Fibroblast of lung (primary cell): ENCODE data around the gene UBL7. TPM values are rescaled to one million over a fixed set of nuclear protein-coding genes. Genes with fewer than 3 reads are reported as not detected.

Experiments used
- DNase-seq, 2 donors: peaks; one replicate each; pipeline versions ENCODE4 v3.0.0 to v3.0.0-alpha.2; 2010; ENCODE audit warnings: low read depth in 2 of 2
- H2AFZ ChIP-seq: 2 replicates; pipeline ENCODE4 v1.5.1; 2012; ENCODE audit warnings: low read length, control low read depth, inconsistent platforms
- H3K27ac ChIP-seq: 2 replicates; pipeline ENCODE4 v1.5.1; 2011; ENCODE audit warnings: low read length, control low read depth; ENCODE audit not compliant: insufficient read depth
- H3K27me3 ChIP-seq: 2 replicates; pipeline ENCODE4 v1.5.1; 2011; ENCODE audit warnings: mild to moderate bottlenecking, low read length; ENCODE audit not compliant: control insufficient read depth, insufficient read depth
- H3K36me3 ChIP-seq: 2 replicates; pipeline ENCODE4 v1.5.1; 2011; ENCODE audit warnings: low read length; ENCODE audit not compliant: control insufficient read depth, insufficient read depth
- H3K4me1 ChIP-seq: 2 replicates; pipeline ENCODE4 v1.5.1; 2011; ENCODE audit warnings: low read length; ENCODE audit not compliant: control insufficient read depth, insufficient read depth; ENCODE audit errors: extremely low read depth
- H3K4me2 ChIP-seq: 2 replicates; pipeline ENCODE4 v1.5.1; 2011; ENCODE audit warnings: low read length, control low read depth; ENCODE audit not compliant: insufficient read depth; ENCODE audit errors: extremely low read depth
- H3K4me3 ChIP-seq, 4 experiments: fragments of 200-600 bp in 1 of 4; sonication (generic) in 1 of 4; replicated peaks in 1 of 4; 2 replicates each; pipeline ENCODE4 v1.5.1; 2011 to 2016; ENCODE audit warnings: low read length in 4 of 4, low read depth in 3 of 4, mild to moderate bottlenecking in 3 of 4, control low read depth in 2 of 4, inconsistent platforms in 1 of 4, mixed read lengths in 1 of 4; ENCODE audit not compliant: insufficient read depth in 1 of 4; ENCODE audit errors: control extremely low read depth in 1 of 4
- H3K79me2 ChIP-seq: 2 replicates; pipeline ENCODE4 v1.5.1; 2012; ENCODE audit warnings: mild to moderate bottlenecking, low read length, inconsistent platforms; ENCODE audit not compliant: control insufficient read depth, insufficient read depth
- H3K9ac ChIP-seq: 2 replicates; pipeline ENCODE4 v1.5.1; 2011; ENCODE audit warnings: mild to moderate bottlenecking, low read length, control low read depth; ENCODE audit not compliant: insufficient read depth
- H3K9me3 ChIP-seq: 2 replicates; pipeline ENCODE4 v1.5.1; 2012; ENCODE audit warnings: low read depth, low read length; ENCODE audit not compliant: control insufficient read depth, insufficient read depth
- H4K20me1 ChIP-seq: 2 replicates; pipeline ENCODE4 v1.5.1; 2011; ENCODE audit warnings: low read length; ENCODE audit not compliant: control insufficient read depth, insufficient read depth; ENCODE audit errors: extremely low read depth
- EZH2 ChIP-seq: IDR thresholded peaks from 2 replicates; pipeline ENCODE4 v1.5.1; 2012; ENCODE audit warnings: low read length, control low read depth, mild to moderate bottlenecking; ENCODE audit errors: missing control alignments
- polyA plus RNA-seq, 2 donors: library from polyadenylated mRNA; depleted of rRNA in 1 of 2; stranded (reverse) in 1 of 2; unstranded in 1 of 2; fragments of >200 nt; gene quantifications; 2 replicates each; pipeline ENCODE4 v1.2.1, GENCODE V29; 2011 to 2012; ENCODE audit warnings: missing spikeins in 1 of 2
- total RNA-seq: library from RNA; depleted of rRNA; stranded (reverse); fragments of >200 nt; gene quantifications from 2 replicates; pipeline ENCODE4 v1.2.1, GENCODE V29; 2014
- TF ChIP-seq, protein P1 (sequence below), 2 donors: IDR thresholded peaks in 1 of 2; conservative IDR thresholded peaks in 1 of 2; 1 replicate in 1 of 2; 2 replicates in 1 of 2; pipeline ENCODE4 v1.5.1; 2011 to 2012; ENCODE audit warnings: low read length in 2 of 2, control low read depth in 1 of 2, inconsistent platforms in 1 of 2, low read depth in 1 of 2, mild to moderate bottlenecking in 1 of 2

UBL7 gene
- total and polyA plus RNA-seq, 2 donors (not counting 1 experiment from before 2014, with no cell fraction given) = 31.9 to 36.8 TPM

DNA sequence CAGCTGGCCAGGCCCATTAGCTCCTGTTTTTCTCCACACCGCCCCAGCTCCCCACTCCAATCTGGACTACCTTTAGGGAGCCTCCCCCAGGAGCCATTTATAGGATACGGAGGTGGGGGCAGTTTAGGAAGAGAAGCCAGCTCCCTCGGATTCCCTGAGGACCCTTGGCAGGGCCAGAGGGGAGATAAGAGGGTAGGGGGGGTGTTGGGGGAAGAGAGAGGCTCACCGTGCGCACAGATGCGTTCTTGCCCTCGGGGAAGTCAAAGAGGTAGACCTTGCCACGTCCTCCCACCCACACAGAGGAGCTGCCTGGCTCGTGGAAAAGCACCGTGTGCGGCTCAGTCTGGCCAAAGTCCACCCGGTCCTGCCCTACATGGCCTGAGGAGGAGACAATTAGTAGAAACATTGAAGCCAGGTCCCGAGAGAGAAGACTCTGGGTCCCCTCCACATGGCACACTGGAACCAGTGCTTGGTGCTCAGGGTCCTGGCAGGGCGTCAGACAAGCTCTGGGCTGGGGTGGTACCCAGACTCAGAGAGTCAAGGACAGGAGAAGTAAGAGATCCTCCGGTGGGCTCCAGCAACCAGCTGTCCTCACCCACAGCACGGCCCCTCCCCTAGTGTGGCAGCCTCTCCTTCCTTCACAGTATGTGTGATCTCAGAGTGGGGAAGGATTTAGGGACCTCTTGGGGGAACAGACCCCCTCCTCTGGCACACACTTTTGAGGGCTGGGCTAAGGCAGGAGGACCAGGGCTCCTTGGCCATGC is 42.2 kb downstream of the UBL7 start:
- H2AFZ ChIP-seq = no peak overlapping the region
- H3K4me1 ChIP-seq = peaks cover 31% of the 10 kb centered on the region
- no peak overlapping the region for H3K4me2 ChIP-seq
- no peak overlapping the region for H3K4me3 ChIP-seq
- no peaks in the 10 kb centered on the region for H4K20me1 ChIP-seq
- H3K27me3 ChIP-seq = no peaks in the 10 kb centered on the region
- no peak for TF ChIP-seq EZH2
- TF ChIP-seq, protein P1, sequence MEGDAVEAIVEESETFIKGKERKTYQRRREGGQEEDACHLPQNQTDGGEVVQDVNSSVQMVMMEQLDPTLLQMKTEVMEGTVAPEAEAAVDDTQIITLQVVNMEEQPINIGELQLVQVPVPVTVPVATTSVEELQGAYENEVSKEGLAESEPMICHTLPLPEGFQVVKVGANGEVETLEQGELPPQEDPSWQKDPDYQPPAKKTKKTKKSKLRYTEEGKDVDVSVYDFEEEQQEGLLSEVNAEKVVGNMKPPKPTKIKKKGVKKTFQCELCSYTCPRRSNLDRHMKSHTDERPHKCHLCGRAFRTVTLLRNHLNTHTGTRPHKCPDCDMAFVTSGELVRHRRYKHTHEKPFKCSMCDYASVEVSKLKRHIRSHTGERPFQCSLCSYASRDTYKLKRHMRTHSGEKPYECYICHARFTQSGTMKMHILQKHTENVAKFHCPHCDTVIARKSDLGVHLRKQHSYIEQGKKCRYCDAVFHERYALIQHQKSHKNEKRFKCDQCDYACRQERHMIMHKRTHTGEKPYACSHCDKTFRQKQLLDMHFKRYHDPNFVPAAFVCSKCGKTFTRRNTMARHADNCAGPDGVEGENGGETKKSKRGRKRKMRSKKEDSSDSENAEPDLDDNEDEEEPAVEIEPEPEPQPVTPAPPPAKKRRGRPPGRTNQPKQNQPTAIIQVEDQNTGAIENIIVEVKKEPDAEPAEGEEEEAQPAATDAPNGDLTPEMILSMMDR (conservative IDR thresholded peaks at IDR 0.05 in 1 of 2, IDR thresholded peaks at IDR 0.05 in 1 of 2; ENCODE audit: low read depth in 1 of 2, low read length in 2 of 2) = no peak
- no peaks in the 10 kb centered on the region for H3K9me3 ChIP-seq
- no peak for DNase-seq
- peaks cover 5% of the 10 kb centered on the region for H3K36me3 ChIP-seq
- H3K27ac ChIP-seq = no peak overlapping the region
- H3K79me2 ChIP-seq = peaks cover 48% of the 10 kb centered on the region
- H3K9ac ChIP-seq = no peak overlapping the region

DNA sequence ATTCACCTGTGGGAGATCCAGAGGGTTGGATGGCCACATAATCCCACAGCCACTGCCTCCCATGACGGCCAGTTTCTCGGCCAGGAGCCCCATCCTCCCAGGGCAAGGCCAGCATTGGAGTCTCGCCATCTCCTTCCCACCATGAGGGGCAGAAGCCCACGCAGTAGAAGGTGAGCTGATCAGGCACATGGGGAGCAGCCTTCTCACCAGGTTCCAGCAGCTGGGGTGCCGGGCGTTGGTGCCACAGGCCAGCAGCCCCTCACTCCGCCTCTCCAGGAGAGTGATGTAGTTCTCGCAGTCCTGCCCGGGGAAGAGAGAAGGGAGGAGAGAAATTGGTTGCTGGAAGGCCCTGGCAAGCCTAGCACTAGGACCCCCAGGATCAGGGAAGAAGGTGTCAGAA is 43.3 kb downstream of the UBL7 start:
- Histone ChIP-seq H3K4me3 (no peak overlapping the region), H3K4me1 (peaks cover 20% of the 10 kb centered on the region), H3K79me2 (peaks cover 40% of the 10 kb centered on the region), H3K9me3 (no peaks in the 10 kb centered on the region), H3K4me2 (no peak overlapping the region), H2AFZ (no peak overlapping the region), H3K27ac (no peak overlapping the region), H4K20me1 (no peaks in the 10 kb centered on the region), H3K27me3 (no peaks in the 10 kb centered on the region), H3K36me3 (peaks cover 10% of the 10 kb centered on the region), H3K9ac (peak overlapping the region; percentile 7)
- no peak for DNase-seq
- TF ChIP-seq, protein P1 (conservative IDR thresholded peaks at IDR 0.05 in 1 of 2, IDR thresholded peaks at IDR 0.05 in 1 of 2; ENCODE audit: low read depth in 1 of 2, low read length in 2 of 2) = no peak
- TF ChIP-seq EZH2 = no peak

DNA sequence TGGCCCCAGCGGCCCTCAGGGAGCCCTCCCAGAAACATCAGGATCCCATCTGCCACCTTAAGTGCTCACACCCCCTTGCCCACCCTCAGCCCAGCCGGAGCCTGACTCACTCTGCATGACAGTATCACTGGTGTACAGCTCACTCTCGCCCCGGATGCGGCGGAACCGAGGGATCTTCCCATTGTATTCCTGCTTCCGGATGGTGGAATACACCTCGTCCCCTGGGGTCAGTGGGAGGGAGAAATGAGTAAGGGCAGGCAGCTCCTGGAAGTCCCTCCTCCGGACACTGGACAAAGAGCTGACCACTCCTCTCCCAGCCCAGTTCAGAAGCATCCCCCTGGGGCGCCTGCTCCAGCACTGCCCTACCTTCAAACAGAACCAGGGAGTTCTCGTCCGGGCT is 43.7 kb downstream of the UBL7 start:
- Histone ChIP-seq H3K79me2 (peaks cover 35% of the 10 kb centered on the region), H3K9me3 (no peaks in the 10 kb centered on the region), H3K27ac (peak overlapping the region; percentile 20), H3K9ac (no peak overlapping the region), H3K4me1 (peaks cover 18% of the 10 kb centered on the region), H3K4me3 (no peak overlapping the region), H3K36me3 (peaks cover 10% of the 10 kb centered on the region), H4K20me1 (no peaks in the 10 kb centered on the region), H3K27me3 (no peaks in the 10 kb centered on the region), H2AFZ (no peak overlapping the region), H3K4me2 (no peak overlapping the region)
- TF ChIP-seq EZH2 = no peak
- TF ChIP-seq, protein P1 (conservative IDR thresholded peaks at IDR 0.05 in 1 of 2, IDR thresholded peaks at IDR 0.05 in 1 of 2; ENCODE audit: low read depth in 1 of 2, low read length in 2 of 2) = no peak
- peak; percentile 53 to 81 for DNase-seq
